ENCODE measurements around the gene DNMT3A.

DNMT3A gene

GRCh38 chr2:25347846-25348245 is 6.1 kb upstream of the DNMT3A start:
- in situ Hi-C loops (cut with MboI; ENCODE audit: low sequenced_read_pairs): no loop called here

- in situ Hi-C loops (cut with MboI; ENCODE audit: low sequenced_read_pairs): no loop called here
These were observed 5.6 kb upstream of the DNMT3A start for GRCh38 chr2:25347205-25347815.

- in situ Hi-C loops (cut with MboI; ENCODE audit: low sequenced_read_pairs): no loop called here
These were observed 1.6 kb upstream of the DNMT3A start for GRCh38 chr2:25343187-25343825.

GRCh38 chr2:25342372-25343186 is 854 bp upstream of the DNMT3A start:
- in situ Hi-C loops (cut with MboI; ENCODE audit: low sequenced_read_pairs): no loop called here

- in situ Hi-C loops (cut with MboI; ENCODE audit: low sequenced_read_pairs): no loop called here
These were observed 556 bp downstream of the DNMT3A start for GRCh38 chr2:25341011-25341727.

GRCh38 chr2:25340181-25340921 is 1.4 kb downstream of the DNMT3A start:
- in situ Hi-C loops (cut with MboI; ENCODE audit: low sequenced_read_pairs): no loop called here

GRCh38 chr2:25339791-25340180 is 1.9 kb downstream of the DNMT3A start:
- in situ Hi-C loops (cut with MboI; ENCODE audit: low sequenced_read_pairs): no loop called here

GRCh38 chr2:25339211-25339674 is 2.5 kb downstream of the DNMT3A start:
- in situ Hi-C loops (cut with MboI; ENCODE audit: low sequenced_read_pairs): no loop called here

GRCh38 chr2:25338401-25338800 is 3.3 kb downstream of the DNMT3A start:
- in situ Hi-C loops (cut with MboI; ENCODE audit: low sequenced_read_pairs): no loop called here

- in situ Hi-C loops (cut with MboI; ENCODE audit: low sequenced_read_pairs): no loop called here
These were observed 3.8 kb downstream of the DNMT3A start for GRCh38 chr2:25337891-25338290.

GRCh38 chr2:25337276-25337675 is 4.4 kb downstream of the DNMT3A start:
- in situ Hi-C loops (cut with MboI; ENCODE audit: low sequenced_read_pairs): no loop called here

GRCh38 chr2:25336383-25336841 is 5.3 kb downstream of the DNMT3A start:
- in situ Hi-C loops (cut with MboI; ENCODE audit: low sequenced_read_pairs): no loop called here

GRCh38 chr2:25335971-25336370 is 5.8 kb downstream of the DNMT3A start:
- in situ Hi-C loops (cut with MboI; ENCODE audit: low sequenced_read_pairs): no loop called here

- in situ Hi-C loops (cut with MboI; ENCODE audit: low sequenced_read_pairs): no loop called here
These were observed 6.5 kb downstream of the DNMT3A start for GRCh38 chr2:25335204-25335603.

GRCh38 chr2:25334482-25334881 is 7.2 kb downstream of the DNMT3A start:
- in situ Hi-C loops (cut with MboI; ENCODE audit: low sequenced_read_pairs): no loop called here

- in situ Hi-C loops (cut with MboI; ENCODE audit: low sequenced_read_pairs): no loop called here
These were observed 7.7 kb downstream of the DNMT3A start for GRCh38 chr2:25333981-25334380.

- in situ Hi-C loops (cut with MboI; ENCODE audit: low sequenced_read_pairs): no loop called here
These were observed 9.2 kb downstream of the DNMT3A start for GRCh38 chr2:25332571-25332970.

- in situ Hi-C loops (cut with MboI; ENCODE audit: low sequenced_read_pairs): no loop called here
These were observed 9.9 kb downstream of the DNMT3A start for GRCh38 chr2:25331686-25332365.

GRCh38 chr2:25330937-25331336 is 10.8 kb downstream of the DNMT3A start:
- in situ Hi-C loops (cut with MboI; ENCODE audit: low sequenced_read_pairs): no loop called here

GRCh38 chr2:25330273-25330672 is 11.5 kb downstream of the DNMT3A start:
- in situ Hi-C loops (cut with MboI; ENCODE audit: low sequenced_read_pairs): no loop called here
